ENCODE results near the gene GOLGA6D. TPM values are rescaled to one million over a fixed set of nuclear protein-coding genes. Genes with fewer than 3 reads are reported as not detected.

The GOLGA6D gene
- total and polyA plus RNA-seq, 2 of the 4 experiments (the other 2 are of a cell fraction) = not detected

DNA sequence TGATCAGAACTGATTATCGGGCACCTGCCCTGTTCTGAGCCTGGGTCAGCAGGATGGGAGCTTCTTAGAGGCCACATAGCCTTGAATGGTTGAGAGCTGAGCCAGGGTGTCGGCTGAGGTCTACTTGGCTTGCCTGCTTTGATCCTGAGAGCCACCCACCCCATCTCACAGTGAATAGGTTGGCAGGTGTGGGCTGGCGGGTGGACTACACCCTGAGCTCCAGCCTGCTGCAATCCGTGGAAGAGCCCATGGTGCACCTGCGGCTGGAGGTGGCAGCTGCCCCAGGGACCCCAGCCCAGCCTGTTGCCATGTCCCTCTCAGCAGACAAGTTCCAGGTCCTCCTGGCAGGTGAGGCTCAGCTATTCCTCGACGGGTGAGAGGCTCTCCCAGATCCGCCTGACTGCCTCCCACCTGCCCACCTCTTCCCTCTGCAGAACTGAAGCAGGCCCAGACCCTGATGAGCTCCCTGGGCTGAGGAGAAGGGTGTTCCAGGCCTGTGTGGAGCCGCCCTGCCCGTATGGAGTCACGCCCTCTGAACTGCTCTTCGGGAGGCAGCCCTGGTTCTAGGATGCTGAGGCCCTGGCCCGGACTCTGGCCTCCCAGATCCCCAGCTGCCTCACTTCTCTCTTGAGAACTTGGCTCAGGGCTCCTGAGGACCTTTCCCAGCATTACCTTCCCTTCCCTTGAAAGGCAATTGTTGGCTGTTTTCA lies 57.1 kb downstream of the GOLGA6D start:
- Histone ChIP-seq H3K36me3 (ENCODE audit: control insufficient read depth, insufficient read depth, low read length) (peaks cover 16% of the 10 kb centered on the region), H3K4me2 (ENCODE audit: low read depth, low read length) (no peak overlapping the region), H3K27ac (ENCODE audit: insufficient read depth, low read length) (no peak overlapping the region), H3K23ac (ENCODE audit: low read depth, low read length) (no peak overlapping the region), H4K8ac (ENCODE audit: low read depth in 2 of 2, low read length in 2 of 2) (no peak overlapping the region), H3K4me1 (ENCODE audit: control insufficient read depth, insufficient read depth, low read length) (peaks cover 9% of the 10 kb centered on the region; the same call in 1 of the 2 replicates), H2AK5ac (ENCODE audit: low read depth, low read length) (no peak overlapping the region), H2BK20ac (ENCODE audit: low read depth, low read length) (no peak overlapping the region), H2BK5ac (ENCODE audit: low read depth, low read length, poor library complexity, severe bottlenecking) (no peak overlapping the region), H3K4ac (ENCODE audit: low read depth, low read length) (no peak overlapping the region), H4K20me1 (ENCODE audit: insufficient read depth, low read length) (no peaks in the 10 kb centered on the region), H3K9me1 (ENCODE audit: insufficient read depth, low read length) (peaks cover 7% of the 10 kb centered on the region), H3K4me3 (ENCODE audit: insufficient read depth, low read depth, low read length) (no peak overlapping the region), H3K14ac (replicated peaks; ENCODE audit: low read depth, low read length) (no peak overlapping the region), H3K56ac (ENCODE audit: extremely low read depth, insufficient read depth, low read length) (no peak overlapping the region), H2BK15ac (ENCODE audit: low read depth, low read length) (no peak overlapping the region), H2BK120ac (ENCODE audit: low read depth, low read length) (no peak overlapping the region), H2AFZ (replicated peaks; ENCODE audit: low read length, poor library complexity) (no peak overlapping the region), H3K9me3 (ENCODE audit: control insufficient read depth, insufficient read depth, low read length) (no peaks in the 10 kb centered on the region), H4K91ac (ENCODE audit: insufficient read depth, low read depth, low read length) (no peak overlapping the region), H3K9ac (ENCODE audit: low read depth, low read length) (no peak overlapping the region), H2AK9ac (replicated peaks; ENCODE audit: low read depth, low read length, poor library complexity) (no peak overlapping the region), H3K79me1 (ENCODE audit: low read depth in 1 of 2, low read length in 2 of 2) (peaks cover 8 to 17% of the 10 kb centered on the region in 2 experiments), H4K5ac (ENCODE audit: low read depth, low read length) (no peak overlapping the region), H3K18ac (ENCODE audit: low read depth, low read length) (no peak overlapping the region), H3K27me3 (ENCODE audit: control insufficient read depth, insufficient read depth, low read length) (no peaks in the 10 kb centered on the region)
- ChIA-PET POLR2A (ENCODE audit: unreplicated experiment) (no interaction called here), CTCF (no interaction called here)
- ATAC-seq (ENCODE audit: low read depth) = no peak
- 93% methylated on average over 3 of the region's 13 CpGs; no CpG with 5 or more reads in 1 of the 2 experiments for WGBS, 2 experiments (ENCODE audit: extremely low coverage in 2 of 2, insufficient read length in 1 of 2)
- DNase-seq = no peak
- intact Hi-C loops (cut with micrococcal nuclease) = no loop called here
- dilution Hi-C loops (cut with HindIII; ENCODE audit: low sequenced_read_pairs, unreplicated experiment) = no loop called here
- in situ Hi-C loops (cut with MboI; ENCODE audit: low sequenced_read_pairs) = no loop called here
- TF ChIP-seq MAFK (IDR thresholded peaks at IDR 0.05; ENCODE audit: low read depth, low read length) (no peak), FOS (IDR thresholded peaks at IDR 0.05; ENCODE audit: low read depth, low read length) (no peak), BHLHE40 (IDR thresholded peaks at IDR 0.05; ENCODE audit: low read depth, low read length) (no peak), RAD21 (IDR thresholded peaks at IDR 0.05; ENCODE audit: low read length) (no peak), NFE2L2 (IDR thresholded peaks at IDR 0.05; ENCODE audit: low read depth, low read length) (no peak), RFX5 (IDR thresholded peaks at IDR 0.05; ENCODE audit: low read depth, low read length) (no peak), RCOR1 (IDR thresholded peaks at IDR 0.05; ENCODE audit: insufficient replicate concordance, low read length) (no peak)
- TF ChIP-seq, protein P1, sequence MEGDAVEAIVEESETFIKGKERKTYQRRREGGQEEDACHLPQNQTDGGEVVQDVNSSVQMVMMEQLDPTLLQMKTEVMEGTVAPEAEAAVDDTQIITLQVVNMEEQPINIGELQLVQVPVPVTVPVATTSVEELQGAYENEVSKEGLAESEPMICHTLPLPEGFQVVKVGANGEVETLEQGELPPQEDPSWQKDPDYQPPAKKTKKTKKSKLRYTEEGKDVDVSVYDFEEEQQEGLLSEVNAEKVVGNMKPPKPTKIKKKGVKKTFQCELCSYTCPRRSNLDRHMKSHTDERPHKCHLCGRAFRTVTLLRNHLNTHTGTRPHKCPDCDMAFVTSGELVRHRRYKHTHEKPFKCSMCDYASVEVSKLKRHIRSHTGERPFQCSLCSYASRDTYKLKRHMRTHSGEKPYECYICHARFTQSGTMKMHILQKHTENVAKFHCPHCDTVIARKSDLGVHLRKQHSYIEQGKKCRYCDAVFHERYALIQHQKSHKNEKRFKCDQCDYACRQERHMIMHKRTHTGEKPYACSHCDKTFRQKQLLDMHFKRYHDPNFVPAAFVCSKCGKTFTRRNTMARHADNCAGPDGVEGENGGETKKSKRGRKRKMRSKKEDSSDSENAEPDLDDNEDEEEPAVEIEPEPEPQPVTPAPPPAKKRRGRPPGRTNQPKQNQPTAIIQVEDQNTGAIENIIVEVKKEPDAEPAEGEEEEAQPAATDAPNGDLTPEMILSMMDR (conservative IDR thresholded peaks at IDR 0.05; ENCODE audit: low read depth, low read length) = no peak
- BruUV-seq (replicated peaks) = no TSS peak
